ENCODE data around the gene NDUFV2.
"Not testable (repeated sequence)": the region's sequence is repeated elsewhere in the genome, so short reads cannot be mapped to it uniquely, and the experiment has no call there.

DNA sequence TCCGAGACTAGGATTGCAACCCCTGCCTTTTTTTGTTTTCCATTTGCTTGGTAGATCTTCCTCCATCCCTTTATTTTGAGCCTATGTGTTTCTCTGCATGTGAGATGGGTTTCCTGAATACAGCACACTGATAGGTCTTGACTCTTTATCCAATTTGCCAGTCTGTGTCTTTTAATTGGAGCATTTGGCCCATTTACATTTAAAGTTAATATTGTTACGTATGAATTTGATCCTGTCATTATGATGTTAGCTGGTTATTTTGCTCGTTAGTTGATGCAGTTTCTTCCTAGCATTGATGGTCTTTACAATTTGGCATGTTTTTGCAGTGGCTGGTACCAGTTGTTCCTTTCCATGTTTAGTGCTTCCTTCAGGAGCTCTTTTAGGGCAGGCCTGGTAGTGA lies 67.0 kb downstream of the NDUFV2 start:
- TF ChIP-seq EZH2 (IDR thresholded peaks at IDR 0.05); POLR2AphosphoS5 (IDR thresholded peaks at IDR 0.05; ENCODE audit: borderline replicate concordance, low read depth, low read length); FOXP2 (optimal IDR thresholded peaks at IDR 0.05; ENCODE audit: control extremely low read depth, extremely low read length, insufficient read depth): not testable (repeated sequence)

All from SK-N-MC (cell line).